T-helper 1 cell treated with Interleukin-12 subunit alpha and Interleukin-12 subunit beta and Interleukin-4 antibody, amounts not matched to agents 30 ng/mL and 1 ng/mL, for 36 hours (primary cell): ENCODE results near the gene CHCT1. TPM values are rescaled to one million over a fixed set of nuclear protein-coding genes. Genes with fewer than 3 reads are reported as not detected.

Experiments
- intact Hi-C: fragments of 100-400 bp; cut with micrococcal nuclease; formaldehyde crosslinking; loops from one replicate; pipeline ENCODE4 v1.15.1; 2024
- total RNA-seq: library from RNA; stranded (reverse); gene quantifications from 2 replicates; pipeline ENCODE4 v1.2.3, GENCODE V29; 2022

CHCT1 gene
- total RNA-seq, 1 donor from 2014 or later, result not detected

DNA sequence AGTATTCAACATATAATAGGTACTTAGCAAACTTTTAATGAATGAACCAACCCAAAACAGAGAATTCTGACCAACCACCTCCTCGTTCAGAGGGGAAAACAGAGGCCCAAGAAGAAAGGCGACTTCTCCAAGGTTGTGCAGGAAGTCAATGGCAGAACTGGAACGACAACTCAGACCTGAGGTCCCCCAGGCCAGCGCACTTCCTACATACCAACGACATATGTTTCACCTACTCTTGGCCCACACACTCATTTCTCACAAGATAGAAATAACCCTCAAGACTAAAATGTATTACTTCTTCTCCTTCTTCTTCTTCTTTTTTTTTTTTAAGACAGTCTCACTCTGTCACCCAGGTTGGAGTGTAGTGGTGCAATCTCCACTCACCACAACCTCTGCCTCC, 14.4 kb downstream of the CHCT1 start:
- intact Hi-C loops, result loop anchor here (1.0 to 10.0 kb wide), 5 partner anchors 16 to 332 kb away; no protein-coding TSS in a partner anchor

DNA sequence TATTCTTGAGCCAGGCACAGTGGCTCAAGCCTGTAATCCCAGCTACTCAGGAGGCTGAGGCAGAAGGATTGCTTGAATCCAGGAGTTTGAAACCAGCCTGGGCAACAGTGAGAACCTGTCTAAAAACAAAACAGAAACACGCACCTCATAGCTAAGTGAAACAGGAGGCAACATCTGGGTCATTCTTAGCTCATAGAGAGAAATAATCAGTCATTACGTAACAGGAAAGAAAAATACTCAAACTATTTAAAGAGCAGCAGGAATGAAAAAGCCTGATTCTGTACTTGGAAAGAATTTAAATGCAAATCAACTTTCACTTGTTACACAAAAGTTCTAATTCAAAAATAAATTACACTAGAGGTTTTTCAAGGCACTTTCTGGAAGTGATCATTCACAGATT, 17.2 kb downstream of the CHCT1 start:
- intact Hi-C loops, result loop anchor here (10.0 kb wide), 1 partner anchor 335 kb away; no protein-coding TSS in a partner anchor

DNA sequence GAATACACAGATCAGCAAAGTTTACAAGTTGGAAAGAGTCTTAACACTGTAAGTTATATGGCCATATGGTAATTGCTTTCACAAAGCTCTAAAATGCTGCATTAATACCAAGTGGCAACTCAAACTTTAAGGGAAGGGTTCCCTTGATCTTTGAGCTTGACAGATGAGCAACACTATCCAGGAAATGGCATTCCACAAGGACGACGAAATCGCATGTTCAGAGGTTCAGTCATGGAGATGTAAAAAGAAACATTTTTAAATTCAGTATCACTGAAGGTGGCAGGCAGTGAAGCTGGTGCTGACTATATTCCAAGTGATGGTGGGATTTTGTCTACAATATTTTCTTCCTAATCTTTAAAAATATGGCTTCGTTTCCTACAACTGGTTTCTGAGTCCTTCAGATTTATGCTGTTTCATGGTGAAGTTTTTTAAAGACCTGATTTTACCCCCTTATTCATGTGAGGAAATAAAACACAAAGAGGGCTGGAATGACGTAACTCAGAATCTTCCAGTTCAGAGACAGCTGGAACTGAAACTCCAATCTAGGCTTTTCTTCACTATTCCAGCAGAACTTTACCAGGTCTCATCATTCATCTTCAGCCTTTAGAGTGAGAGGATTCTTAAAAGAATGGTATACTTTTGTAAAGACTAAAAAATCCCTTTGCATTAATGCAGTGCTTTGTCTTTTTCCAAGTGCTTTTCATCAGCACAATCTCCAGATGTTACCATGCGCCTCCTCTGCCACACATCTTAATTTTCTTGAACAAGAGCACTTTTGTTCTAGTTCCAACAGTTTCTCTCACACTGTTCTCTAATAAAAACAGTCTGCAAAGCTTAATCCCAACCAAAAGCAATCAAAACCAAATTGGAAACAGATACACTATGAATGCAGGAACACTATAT, 20.2 kb downstream of the CHCT1 start:
- intact Hi-C loops, result no loop called here

DNA sequence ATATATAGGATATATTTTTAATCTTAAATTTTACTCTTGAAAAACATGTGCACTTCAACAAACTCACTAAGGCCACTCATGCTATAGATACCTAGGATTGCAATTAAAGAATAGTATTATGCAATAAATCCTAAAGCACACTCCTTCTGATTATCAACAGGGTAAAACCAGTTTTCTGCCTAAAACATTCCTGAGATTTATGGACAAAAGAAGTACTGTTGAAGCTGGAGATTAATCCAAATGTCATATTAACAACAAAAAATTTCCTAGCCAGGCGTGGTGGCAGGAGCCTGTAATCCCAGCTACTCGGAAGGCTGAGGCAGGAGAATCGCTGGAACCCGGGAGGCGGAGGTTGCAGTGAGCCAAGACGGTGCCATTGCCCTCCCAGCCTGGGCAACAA, 21.4 kb downstream of the CHCT1 start:
- intact Hi-C loops, result no loop called here

DNA sequence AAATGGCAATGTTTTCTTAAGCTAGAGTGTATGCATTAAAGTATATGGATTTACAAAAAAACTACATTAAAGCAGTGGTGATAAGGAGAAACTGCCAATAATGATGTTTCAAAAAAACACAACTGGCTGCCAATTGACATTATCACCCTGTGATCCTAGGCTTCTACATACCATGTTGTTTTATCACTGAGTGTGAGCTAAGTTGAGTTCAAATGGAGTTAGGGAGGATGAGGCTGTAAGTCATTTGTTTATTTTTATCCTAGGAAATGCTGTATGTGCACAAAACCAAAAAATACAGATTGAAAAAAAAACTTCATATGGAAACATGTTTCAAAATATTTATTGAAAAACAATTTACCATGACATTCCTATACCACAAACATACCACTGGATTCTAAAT, 22.9 kb downstream of the CHCT1 start:
- intact Hi-C loops, result no loop called here

DNA sequence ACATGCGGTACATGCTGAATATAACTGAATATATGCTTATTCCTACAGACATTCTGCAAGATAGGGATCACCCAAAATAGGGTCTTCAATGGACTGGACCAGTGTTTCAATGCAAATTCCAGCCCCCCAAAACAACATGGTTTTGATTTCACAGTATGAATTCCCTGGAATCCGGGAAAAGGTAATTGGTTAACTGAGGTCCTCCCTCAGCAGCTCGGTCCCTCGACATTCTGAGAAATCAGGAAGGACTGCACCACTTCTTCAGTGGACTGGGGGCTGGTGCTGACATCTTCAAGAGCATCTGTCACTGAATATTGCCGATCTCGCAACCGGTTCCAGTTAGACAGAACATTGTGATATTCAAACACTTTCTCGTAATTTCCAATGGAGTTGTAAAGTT, 25.1 kb downstream of the CHCT1 start:
- intact Hi-C loops, result no loop called here

DNA sequence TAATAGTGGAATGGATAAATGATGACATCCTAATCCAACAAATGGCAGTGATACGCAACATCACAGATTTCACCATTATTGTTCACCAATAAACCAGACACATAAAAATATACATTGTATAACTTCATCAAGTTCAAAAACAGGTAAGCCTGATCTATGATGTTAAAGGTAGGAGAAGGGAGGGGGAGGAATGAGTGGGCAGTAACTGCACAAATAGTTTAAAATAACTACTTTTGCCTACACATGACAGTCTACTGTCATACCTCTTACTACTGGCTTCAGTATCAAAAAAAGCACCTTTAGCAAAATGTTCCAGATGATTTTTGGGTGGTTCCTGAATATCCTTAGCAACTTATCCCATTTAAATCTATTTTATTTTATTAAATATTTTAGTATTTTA, 28.8 kb downstream of the CHCT1 start:
- intact Hi-C loops, result no loop called here

DNA sequence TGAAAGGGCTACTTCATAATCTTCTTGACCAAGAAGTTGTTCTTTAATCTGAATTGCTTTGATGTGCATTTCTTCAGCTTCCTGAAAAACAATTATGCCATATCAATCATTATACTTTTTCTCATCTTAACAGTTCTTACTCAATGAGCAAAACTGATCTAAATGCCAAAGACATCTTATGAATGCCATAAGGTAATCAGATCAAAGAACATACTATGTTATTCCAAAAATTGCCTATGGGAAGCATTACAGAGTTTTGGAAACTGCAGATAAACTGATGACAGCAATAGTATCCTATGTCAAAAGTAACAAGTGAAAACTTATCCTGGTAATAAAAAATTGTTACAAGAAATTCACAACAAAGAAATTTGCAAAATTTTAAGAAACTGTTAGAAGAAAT, 29.7 kb downstream of the CHCT1 start:
- intact Hi-C loops, result no loop called here

DNA sequence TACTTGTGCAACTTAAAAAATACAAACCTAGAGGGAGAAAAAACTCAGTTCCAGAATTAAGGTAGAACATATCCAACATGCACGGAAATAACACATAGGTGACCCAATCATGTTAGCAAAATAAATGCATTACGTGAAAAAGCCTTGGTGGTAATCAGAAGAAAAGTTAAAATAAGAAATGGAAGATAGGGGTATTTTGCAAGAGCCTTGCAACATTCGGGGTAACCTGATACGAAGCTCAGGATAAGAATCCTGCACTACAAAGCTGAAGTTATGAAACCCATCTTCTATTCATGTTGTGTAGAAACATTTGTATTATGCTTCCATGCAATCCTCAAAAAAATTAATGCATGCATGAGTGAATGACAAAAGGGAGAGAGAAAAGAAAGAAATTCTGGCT, 33.1 kb downstream of the CHCT1 start:
- intact Hi-C loops, result no loop called here

DNA sequence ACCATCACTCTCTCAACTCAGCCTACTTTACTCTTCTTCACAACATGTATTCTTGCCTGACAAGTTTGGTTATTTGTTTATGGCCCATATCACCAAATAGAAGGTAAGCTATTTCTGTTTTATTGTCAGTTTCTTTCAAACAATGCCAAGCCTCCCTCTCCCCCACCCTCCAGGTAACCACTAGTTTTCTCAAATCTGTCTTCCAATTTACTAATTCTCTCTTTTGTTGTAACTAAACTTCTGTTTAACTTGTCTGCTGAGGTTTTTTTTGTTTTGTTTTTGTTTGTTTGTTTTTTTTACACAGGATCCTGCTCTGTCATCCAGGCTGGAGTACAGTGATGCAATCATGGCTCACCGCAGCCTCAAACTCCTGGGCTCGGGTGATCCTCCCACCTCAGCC, 34.9 kb downstream of the CHCT1 start:
- intact Hi-C loops, result no loop called here

DNA sequence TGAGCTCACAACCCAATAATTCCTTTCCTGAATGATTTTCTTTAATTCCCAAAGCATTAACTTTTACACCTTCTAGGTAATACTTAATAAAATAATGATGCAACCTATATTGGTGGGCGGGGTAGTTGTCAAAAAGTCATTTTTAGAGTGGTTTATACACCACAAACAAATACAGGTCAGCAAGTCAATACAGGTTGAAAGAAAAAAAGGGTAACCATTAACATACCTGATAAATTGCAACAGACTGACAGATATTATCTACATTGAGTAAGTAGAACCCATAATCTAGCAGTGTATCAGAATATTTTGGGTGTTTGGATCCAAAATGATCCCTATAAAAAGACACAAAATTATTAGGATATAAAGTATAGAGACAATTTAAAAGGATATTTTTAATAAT, 39.3 kb downstream of the CHCT1 start:
- intact Hi-C loops, result no loop called here

DNA sequence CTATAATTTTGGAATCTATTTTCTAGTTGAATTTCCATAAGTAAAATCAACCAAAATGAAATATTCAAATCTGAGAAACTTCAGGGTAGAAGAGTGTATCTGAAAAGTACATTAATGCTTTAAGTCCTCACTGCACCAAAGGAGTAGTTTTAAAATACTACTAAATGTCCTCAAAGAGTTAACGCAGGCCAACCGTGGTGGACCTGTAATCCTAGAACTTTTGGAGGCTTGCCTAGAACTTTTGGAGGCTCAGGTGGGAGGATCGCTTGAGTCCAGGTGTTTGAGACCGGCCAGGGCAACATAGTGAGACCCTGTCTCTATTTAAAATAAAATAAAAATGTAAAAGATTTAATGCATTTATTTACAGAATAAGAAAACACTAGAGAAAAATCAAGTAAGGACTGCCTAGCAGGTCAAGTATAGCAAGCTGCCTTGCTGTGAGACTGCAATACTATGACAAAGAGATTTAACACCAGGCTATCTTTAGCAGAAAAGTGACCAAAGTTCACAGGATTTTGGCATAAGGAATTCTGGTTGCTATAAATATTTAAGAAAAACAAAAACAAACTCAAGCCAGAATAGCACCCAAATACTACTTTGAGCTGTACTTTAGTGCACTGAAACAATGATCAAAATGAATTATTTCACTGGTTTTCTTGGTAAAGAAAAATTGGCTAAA, 41.0 kb downstream of the CHCT1 start:
- intact Hi-C loops, result no loop called here

DNA sequence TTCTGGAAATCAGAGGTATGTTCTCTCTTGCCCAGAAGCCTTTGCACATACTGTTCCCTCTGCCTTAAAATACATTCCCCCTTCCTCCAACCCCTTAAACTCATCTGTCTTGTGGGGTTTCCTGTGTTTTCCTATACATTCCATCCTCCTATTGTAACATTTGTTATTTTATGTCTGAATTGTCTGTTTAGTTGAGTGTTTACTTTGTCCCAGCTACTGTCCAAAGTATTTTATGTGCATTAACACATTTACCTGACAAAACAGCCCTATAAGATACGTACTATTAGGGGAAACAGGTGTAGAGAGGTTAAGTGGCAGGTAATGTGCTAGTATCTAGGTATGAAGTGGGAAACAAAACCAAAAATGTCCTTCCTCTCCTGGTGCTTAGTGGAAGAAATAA, 42.1 kb downstream of the CHCT1 start:
- intact Hi-C loops, result no loop called here

DNA sequence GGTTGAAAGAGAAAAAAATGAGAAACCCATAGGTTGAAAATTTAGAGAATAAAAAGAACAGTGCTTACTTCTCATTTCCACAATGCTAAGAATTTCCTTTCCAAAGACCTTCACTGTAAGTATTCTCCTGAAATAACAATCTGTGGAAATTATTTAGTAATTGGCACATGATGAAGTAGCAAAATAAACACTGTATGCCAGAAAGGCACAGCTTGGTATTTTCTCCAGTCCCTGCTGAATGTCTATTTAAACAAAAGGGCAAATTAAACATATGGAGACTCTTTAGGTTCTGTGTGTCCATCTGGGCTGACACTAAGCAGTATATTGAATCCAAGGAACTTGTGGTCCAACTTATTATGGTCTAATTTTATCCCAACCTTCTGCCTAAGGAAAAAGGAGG, 46.1 kb downstream of the CHCT1 start:
- intact Hi-C loops, result no loop called here

DNA sequence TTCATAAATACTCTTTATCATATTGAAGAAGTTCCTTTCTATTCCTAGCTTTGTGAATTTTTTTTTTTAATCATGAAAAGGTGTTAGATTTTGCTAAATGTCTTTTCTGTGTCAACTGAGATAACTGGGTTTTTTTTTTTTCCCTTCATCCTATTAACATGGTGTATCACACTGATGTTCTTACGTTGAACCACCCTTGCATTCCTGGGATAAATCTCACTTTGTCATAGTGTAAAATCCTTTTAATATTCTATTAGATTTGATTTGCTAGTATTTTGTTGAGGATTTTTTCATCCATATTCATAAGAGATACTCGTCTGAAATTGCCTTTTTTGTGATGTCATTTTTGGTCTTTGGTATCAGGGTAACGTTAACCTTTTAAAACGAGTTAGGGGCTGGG, 49.2 kb downstream of the CHCT1 start:
- intact Hi-C loops, result no loop called here

DNA sequence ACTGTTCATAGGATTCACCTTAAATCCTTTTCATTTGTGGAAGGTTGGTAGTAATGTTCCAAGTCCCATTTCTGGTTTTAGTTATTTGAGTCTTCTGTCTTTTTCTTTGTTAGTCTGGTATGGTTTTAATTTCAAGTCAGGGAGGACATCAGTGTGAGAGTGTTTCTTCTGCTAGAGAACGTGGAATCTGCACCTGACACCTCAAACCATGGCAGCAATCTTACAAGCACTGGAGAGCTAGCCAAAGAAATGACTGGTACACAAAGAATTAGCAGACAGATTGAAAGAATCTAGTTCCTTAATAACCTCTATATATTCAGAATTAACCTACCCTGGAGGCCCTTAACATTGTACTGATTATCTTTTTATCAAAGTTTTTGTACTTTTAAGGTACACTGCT, 50.2 kb downstream of the CHCT1 start:
- intact Hi-C loops, result no loop called here

DNA sequence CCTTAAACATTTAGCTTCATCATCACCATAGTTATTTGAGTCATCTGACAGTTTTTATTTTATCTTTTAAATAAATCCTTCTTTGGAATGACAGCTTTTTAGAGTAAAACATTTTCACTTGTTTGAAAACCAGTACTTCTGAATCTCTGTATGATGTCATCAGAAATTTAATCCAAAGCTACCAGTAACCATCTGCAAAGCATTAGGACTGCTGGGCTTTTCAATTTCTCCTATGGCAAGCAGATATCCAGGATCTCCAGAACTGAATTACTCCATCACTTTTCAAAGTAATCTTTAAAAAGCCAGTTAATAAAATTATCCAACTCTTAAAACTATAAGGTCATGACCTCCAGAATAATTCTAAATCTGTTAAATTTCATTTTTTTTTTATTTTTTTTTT, 51.5 kb downstream of the CHCT1 start:
- intact Hi-C loops, result no loop called here

Other genes starting within 250 kb of the CHCT1 start
- 42.5 and 43.4 TPM in 2 replicates for gene USP32, start 30.4 kb upstream of the CHCT1 start, total RNA-seq
- 31.1 and 32.1 TPM in 2 replicates for gene APPBP2, start 103.8 kb downstream of the CHCT1 start, total RNA-seq
- gene PPM1D, start 177.7 kb downstream of the CHCT1 start, total RNA-seq, result 20.4 and 21.0 TPM in 2 replicates